ENCODE data around the gene CALCA. TPM values are rescaled to one million over a fixed set of nuclear protein-coding genes. Genes with fewer than 3 reads are reported as not detected.

CALCA gene
- total RNA-seq, 1 donor = not detected

- TF ChIP-seq, protein P1, sequence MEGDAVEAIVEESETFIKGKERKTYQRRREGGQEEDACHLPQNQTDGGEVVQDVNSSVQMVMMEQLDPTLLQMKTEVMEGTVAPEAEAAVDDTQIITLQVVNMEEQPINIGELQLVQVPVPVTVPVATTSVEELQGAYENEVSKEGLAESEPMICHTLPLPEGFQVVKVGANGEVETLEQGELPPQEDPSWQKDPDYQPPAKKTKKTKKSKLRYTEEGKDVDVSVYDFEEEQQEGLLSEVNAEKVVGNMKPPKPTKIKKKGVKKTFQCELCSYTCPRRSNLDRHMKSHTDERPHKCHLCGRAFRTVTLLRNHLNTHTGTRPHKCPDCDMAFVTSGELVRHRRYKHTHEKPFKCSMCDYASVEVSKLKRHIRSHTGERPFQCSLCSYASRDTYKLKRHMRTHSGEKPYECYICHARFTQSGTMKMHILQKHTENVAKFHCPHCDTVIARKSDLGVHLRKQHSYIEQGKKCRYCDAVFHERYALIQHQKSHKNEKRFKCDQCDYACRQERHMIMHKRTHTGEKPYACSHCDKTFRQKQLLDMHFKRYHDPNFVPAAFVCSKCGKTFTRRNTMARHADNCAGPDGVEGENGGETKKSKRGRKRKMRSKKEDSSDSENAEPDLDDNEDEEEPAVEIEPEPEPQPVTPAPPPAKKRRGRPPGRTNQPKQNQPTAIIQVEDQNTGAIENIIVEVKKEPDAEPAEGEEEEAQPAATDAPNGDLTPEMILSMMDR (IDR thresholded peaks at IDR 0.05; ENCODE audit: extremely low read depth, low read depth, low read length) = no peak
- H3K4me1 ChIP-seq (ENCODE audit: insufficient read depth, low read length) = no peaks in the 10 kb centered on the region
- no peak for DNase-seq (ENCODE audit: insufficient read length, low spot score, missing footprints)
- no peaks in the 10 kb centered on the region for H3K36me3 ChIP-seq (ENCODE audit: insufficient read depth, low read length)
- H3K9me3 ChIP-seq (ENCODE audit: low read depth, low read length) = no peaks in the 10 kb centered on the region
- H3K4me2 ChIP-seq (ENCODE audit: insufficient read depth, low read length) = no peak overlapping the region
- no peaks in the 10 kb centered on the region for H3K79me2 ChIP-seq (ENCODE audit: insufficient read depth, low read length)
- no peaks in the 10 kb centered on the region for H3K27me3 ChIP-seq (ENCODE audit: insufficient read depth, low read length)
- no peak overlapping the region for H2AFZ ChIP-seq (ENCODE audit: low read length)
- H3K4me3 ChIP-seq (ENCODE audit: insufficient read depth, low read length) = no peak overlapping the region
- no peaks in the 10 kb centered on the region for H4K20me1 ChIP-seq (ENCODE audit: insufficient read depth, low read length)
- H3K27ac ChIP-seq (ENCODE audit: low read depth, low read length) = no peak overlapping the region
Measured at GRCh38 chr11:14949437-14950147, 22.6 kb downstream of the CALCA start.

DNA sequence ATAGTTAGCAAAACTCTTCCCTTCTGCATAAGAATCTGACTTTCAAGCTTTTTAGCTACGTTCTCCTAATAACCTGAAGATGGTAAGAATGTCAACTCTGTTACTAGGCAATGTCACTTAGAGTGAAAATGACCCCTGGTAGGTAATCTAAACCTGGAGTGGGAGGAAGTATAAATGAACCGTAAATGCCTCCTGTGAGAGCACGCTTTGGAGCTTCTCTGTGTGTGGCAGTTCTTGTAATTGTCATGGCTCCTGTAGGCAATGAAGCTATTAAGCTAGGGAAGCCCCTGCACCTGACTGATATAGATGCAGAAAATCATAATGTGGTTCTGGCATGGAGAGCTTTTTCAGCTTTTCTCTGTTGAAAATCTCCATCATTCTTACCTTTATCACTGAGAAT lies 29.4 kb downstream of the CALCA start:
- no peaks in the 10 kb centered on the region for H3K27me3 ChIP-seq (ENCODE audit: insufficient read depth, low read length)
- H4K20me1 ChIP-seq (ENCODE audit: insufficient read depth, low read length) = no peaks in the 10 kb centered on the region
- no peaks in the 10 kb centered on the region for H3K9me3 ChIP-seq (ENCODE audit: low read depth, low read length)
- no peaks in the 10 kb centered on the region for H3K4me1 ChIP-seq (ENCODE audit: insufficient read depth, low read length)
- no peak overlapping the region for H2AFZ ChIP-seq (ENCODE audit: low read length)
- no peak overlapping the region for H3K27ac ChIP-seq (ENCODE audit: low read depth, low read length)
- no peak for DNase-seq (ENCODE audit: insufficient read length, low spot score, missing footprints)
- no peaks in the 10 kb centered on the region for H3K79me2 ChIP-seq (ENCODE audit: insufficient read depth, low read length)
- TF ChIP-seq, protein P1 (IDR thresholded peaks at IDR 0.05; ENCODE audit: extremely low read depth, low read depth, low read length) = no peak
- no peaks in the 10 kb centered on the region for H3K36me3 ChIP-seq (ENCODE audit: insufficient read depth, low read length)
- H3K4me2 ChIP-seq (ENCODE audit: insufficient read depth, low read length) = no peak overlapping the region
- no peak overlapping the region for H3K4me3 ChIP-seq (ENCODE audit: insufficient read depth, low read length)

- no peaks in the 10 kb centered on the region for H3K9me3 ChIP-seq (ENCODE audit: low read depth, low read length)
- H3K4me1 ChIP-seq (ENCODE audit: insufficient read depth, low read length) = no peaks in the 10 kb centered on the region
- no peaks in the 10 kb centered on the region for H4K20me1 ChIP-seq (ENCODE audit: insufficient read depth, low read length)
- TF ChIP-seq, protein P1 (IDR thresholded peaks at IDR 0.05; ENCODE audit: extremely low read depth, low read depth, low read length) = no peak
- DNase-seq (ENCODE audit: insufficient read length, low spot score, missing footprints) = no peak
- no peaks in the 10 kb centered on the region for H3K36me3 ChIP-seq (ENCODE audit: insufficient read depth, low read length)
- H3K27ac ChIP-seq (ENCODE audit: low read depth, low read length) = no peak overlapping the region
- H3K27me3 ChIP-seq (ENCODE audit: insufficient read depth, low read length) = no peaks in the 10 kb centered on the region
- H2AFZ ChIP-seq (ENCODE audit: low read length) = no peak overlapping the region
- H3K4me3 ChIP-seq (ENCODE audit: insufficient read depth, low read length) = no peak overlapping the region
- no peak overlapping the region for H3K4me2 ChIP-seq (ENCODE audit: insufficient read depth, low read length)
- H3K79me2 ChIP-seq (ENCODE audit: insufficient read depth, low read length) = no peaks in the 10 kb centered on the region
Measured at GRCh38 chr11:14938936-14939335, 33.2 kb downstream of the CALCA start.

DNA sequence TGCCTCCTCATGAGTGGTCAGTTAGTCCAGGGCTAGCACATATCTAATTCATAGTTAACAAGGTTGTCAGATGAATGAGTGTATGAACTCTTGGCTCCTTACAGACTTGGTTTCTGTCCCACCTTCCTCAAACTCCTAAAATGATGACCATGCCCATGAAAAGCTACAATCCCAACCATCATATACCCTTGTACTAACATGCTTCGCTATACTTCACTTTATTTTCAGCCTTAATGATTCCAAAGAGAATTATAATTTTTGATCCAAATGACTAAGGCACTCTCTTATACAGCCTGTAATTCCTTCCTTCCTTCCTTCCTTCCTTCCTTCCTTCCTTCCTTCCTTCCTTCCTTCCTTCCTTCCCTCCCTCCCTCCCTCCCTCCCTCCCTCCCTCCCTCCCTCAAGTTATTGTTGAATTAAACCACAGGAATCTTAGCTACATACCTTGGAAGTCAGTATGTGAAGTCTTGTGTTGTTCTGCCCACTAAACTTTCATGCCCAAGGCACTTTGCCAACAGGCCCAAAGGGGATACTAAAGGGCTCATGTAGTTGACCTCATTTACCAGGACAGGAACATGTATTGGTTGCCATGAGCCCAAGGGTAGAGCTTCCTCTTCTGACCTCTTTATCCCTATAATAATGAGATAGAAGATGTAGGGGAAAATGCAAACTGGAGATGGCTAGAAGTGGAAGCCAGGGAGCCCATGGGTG lies 37.4 kb downstream of the CALCA start:
- Histone ChIP-seq H3K79me2 (ENCODE audit: insufficient read depth, low read length) (no peaks in the 10 kb centered on the region), H3K9me3 (ENCODE audit: low read depth, low read length) (no peaks in the 10 kb centered on the region), H2AFZ (ENCODE audit: low read length) (no peak overlapping the region), H4K20me1 (ENCODE audit: insufficient read depth, low read length) (no peaks in the 10 kb centered on the region), H3K36me3 (ENCODE audit: insufficient read depth, low read length) (no peaks in the 10 kb centered on the region), H3K4me3 (ENCODE audit: insufficient read depth, low read length) (no peak overlapping the region), H3K4me2 (ENCODE audit: insufficient read depth, low read length) (no peak overlapping the region), H3K27ac (ENCODE audit: low read depth, low read length) (no peak overlapping the region), H3K27me3 (ENCODE audit: insufficient read depth, low read length) (peaks cover 4% of the 10 kb centered on the region), H3K4me1 (ENCODE audit: insufficient read depth, low read length) (no peaks in the 10 kb centered on the region)
- peak; percentile 34 for DNase-seq (ENCODE audit: insufficient read length, low spot score, missing footprints)
- TF ChIP-seq, protein P1 (IDR thresholded peaks at IDR 0.05; ENCODE audit: extremely low read depth, low read depth, low read length) = no peak
